ENCODE measurements around the gene ABHD15.

DNA sequence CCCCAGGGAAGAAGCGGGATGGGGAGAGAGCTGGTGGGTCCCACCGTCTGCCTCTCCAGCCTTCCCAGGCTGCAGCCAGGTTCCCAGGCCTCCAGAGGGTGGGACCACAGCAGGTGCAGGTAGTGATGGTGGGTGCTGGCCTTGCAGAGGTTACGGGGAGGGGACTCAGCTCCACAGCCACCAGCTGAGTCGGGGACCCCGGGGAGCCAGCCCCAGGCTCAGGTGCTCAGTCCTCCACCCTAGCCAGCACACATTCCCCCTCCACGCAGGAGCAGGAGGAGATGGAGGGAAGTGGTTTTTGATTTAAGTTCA, 6.7 kb upstream of the ABHD15 start:
- TF ChIP-seq, protein P1, sequence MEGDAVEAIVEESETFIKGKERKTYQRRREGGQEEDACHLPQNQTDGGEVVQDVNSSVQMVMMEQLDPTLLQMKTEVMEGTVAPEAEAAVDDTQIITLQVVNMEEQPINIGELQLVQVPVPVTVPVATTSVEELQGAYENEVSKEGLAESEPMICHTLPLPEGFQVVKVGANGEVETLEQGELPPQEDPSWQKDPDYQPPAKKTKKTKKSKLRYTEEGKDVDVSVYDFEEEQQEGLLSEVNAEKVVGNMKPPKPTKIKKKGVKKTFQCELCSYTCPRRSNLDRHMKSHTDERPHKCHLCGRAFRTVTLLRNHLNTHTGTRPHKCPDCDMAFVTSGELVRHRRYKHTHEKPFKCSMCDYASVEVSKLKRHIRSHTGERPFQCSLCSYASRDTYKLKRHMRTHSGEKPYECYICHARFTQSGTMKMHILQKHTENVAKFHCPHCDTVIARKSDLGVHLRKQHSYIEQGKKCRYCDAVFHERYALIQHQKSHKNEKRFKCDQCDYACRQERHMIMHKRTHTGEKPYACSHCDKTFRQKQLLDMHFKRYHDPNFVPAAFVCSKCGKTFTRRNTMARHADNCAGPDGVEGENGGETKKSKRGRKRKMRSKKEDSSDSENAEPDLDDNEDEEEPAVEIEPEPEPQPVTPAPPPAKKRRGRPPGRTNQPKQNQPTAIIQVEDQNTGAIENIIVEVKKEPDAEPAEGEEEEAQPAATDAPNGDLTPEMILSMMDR (conservative IDR thresholded peaks at IDR 0.05), result no peak
- no peak for TF ChIP-seq EZH2 (IDR thresholded peaks at IDR 0.05; ENCODE audit: low read depth)

Data from PC-9 (cell line).